DND-41 (cell line): ENCODE data around the gene ATP8A2.

Source experiments
- EZH2 ChIP-seq: IDR thresholded peaks from 3 replicates; pipeline ENCODE4 v1.6.1; 2012; ENCODE audit warnings: borderline replicate concordance, low read depth, mild to moderate bottlenecking, moderate library complexity, low read length, inconsistent platforms; ENCODE audit not compliant: severe bottlenecking
- TF ChIP-seq, protein P1 (sequence below): IDR thresholded peaks from 2 replicates; pipeline ENCODE4 v1.5.1; 2012; ENCODE audit warnings: borderline replicate concordance, low read length, moderate library complexity, mild to moderate bottlenecking; ENCODE audit not compliant: poor library complexity, severe bottlenecking; ENCODE audit errors: extremely low read depth

DNA sequence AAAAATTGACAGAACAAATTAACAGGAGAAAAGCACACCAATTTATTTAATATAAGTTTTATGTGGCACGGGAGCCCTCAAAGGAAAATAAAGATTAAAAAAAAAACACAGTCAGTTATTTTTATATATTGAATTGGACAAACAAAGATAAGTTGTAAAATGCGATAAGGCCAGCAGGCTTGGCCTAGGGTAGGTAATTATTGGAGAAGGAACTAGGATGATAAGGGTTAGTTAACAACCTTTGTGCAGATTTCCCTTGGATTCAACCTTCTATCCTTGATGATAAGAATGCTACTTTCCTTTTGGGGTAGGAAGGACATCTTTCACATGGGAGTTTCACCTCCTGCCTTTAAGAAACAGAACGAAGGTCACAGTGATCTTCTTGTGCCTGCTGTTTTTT, 427.2 kb downstream of the ATP8A2 start:
- TF ChIP-seq, protein P1, sequence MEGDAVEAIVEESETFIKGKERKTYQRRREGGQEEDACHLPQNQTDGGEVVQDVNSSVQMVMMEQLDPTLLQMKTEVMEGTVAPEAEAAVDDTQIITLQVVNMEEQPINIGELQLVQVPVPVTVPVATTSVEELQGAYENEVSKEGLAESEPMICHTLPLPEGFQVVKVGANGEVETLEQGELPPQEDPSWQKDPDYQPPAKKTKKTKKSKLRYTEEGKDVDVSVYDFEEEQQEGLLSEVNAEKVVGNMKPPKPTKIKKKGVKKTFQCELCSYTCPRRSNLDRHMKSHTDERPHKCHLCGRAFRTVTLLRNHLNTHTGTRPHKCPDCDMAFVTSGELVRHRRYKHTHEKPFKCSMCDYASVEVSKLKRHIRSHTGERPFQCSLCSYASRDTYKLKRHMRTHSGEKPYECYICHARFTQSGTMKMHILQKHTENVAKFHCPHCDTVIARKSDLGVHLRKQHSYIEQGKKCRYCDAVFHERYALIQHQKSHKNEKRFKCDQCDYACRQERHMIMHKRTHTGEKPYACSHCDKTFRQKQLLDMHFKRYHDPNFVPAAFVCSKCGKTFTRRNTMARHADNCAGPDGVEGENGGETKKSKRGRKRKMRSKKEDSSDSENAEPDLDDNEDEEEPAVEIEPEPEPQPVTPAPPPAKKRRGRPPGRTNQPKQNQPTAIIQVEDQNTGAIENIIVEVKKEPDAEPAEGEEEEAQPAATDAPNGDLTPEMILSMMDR, result no peak
- no peak for TF ChIP-seq EZH2
